Ascending aorta (tissue), 2 donors: ENCODE data around the gene JAM3. TPM values are rescaled to one million over a fixed set of nuclear protein-coding genes. Genes with fewer than 3 reads are reported as not detected.

Experiments used
- DNase-seq, 2 donors: peaks; one replicate each; pipeline ENCODE4 v3.0.0-alpha.2; 2019; ENCODE audit warnings: low spot score in 2 of 2
- H3K27ac ChIP-seq, 2 donors: fragments of 200-600 bp; sonication (generic); one replicate each; pipeline ENCODE4 v1.5.1; 2016 to 2017; ENCODE audit warnings: mild to moderate bottlenecking in 1 of 2
- H3K27me3 ChIP-seq: fragments of 200-600 bp; sonication (generic); one replicate; pipeline ENCODE4 v1.5.1; 2017
- H3K36me3 ChIP-seq, 2 donors: fragments of 200-600 bp; sonication (generic); one replicate each; pipeline ENCODE4 v1.5.1; 2016
- H3K4me1 ChIP-seq, 2 donors: fragments of 200-600 bp; sonication (generic); one replicate each; pipeline ENCODE4 v1.5.1; 2016 to 2017; ENCODE audit warnings: mild to moderate bottlenecking in 1 of 2
- H3K4me3 ChIP-seq, 2 donors: fragments of 200-600 bp; sonication (generic); one replicate each; pipeline ENCODE4 v1.5.1; 2016 to 2017; ENCODE audit warnings: mild to moderate bottlenecking in 1 of 2
- H3K9me3 ChIP-seq, 2 donors: fragments of 200-600 bp; sonication (generic); one replicate each; pipeline ENCODE4 v1.5.1; 2016
- intact Hi-C: fragments of 100-400 bp; cut with DNase I; formaldehyde crosslinking; loops from one replicate; pipeline ENCODE4 v1.15.1; 2023
- total RNA-seq: library from RNA; depleted of rRNA; stranded (reverse); fragments of >200 nt; gene quantifications from one replicate; pipeline ENCODE4 v1.1.0, GENCODE V29; 2016
- TF ChIP-seq, protein P1 (sequence below), 3 experiments: fragments of 200-600 bp in 2 of 3; fragments of 450-650 bp in 1 of 3; sonication (generic) in 2 of 3; IDR thresholded peaks; one replicate each; pipeline ENCODE4 v1.5.1; 2016 to 2019; ENCODE audit warnings: antibody characterized with exemption in 3 of 3, mild to moderate bottlenecking in 1 of 3, moderate library complexity in 1 of 3

Gene JAM3
- total RNA-seq, 1 donor from 2014 or later = 59.8 TPM

DNA sequence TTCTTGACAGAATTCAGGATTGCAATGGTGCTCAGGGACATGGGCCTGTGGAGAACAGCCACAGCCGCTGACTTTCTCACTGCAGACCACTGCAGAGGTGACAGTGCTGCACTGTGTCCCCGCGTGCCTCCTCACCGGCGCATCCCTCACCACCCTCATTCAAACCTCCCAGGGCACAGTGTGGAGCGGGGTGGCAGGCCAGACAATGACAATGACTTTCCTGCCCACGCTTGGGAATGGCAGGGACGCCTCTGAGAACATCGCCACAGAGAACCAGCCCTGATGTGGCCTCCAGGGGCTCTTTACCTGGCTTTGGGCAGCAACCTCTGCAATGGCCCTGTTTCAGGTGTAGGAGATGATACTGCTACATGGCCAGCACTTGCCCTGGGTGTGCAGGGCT, 89.2 kb downstream of the JAM3 start:
- TF ChIP-seq, protein P1, sequence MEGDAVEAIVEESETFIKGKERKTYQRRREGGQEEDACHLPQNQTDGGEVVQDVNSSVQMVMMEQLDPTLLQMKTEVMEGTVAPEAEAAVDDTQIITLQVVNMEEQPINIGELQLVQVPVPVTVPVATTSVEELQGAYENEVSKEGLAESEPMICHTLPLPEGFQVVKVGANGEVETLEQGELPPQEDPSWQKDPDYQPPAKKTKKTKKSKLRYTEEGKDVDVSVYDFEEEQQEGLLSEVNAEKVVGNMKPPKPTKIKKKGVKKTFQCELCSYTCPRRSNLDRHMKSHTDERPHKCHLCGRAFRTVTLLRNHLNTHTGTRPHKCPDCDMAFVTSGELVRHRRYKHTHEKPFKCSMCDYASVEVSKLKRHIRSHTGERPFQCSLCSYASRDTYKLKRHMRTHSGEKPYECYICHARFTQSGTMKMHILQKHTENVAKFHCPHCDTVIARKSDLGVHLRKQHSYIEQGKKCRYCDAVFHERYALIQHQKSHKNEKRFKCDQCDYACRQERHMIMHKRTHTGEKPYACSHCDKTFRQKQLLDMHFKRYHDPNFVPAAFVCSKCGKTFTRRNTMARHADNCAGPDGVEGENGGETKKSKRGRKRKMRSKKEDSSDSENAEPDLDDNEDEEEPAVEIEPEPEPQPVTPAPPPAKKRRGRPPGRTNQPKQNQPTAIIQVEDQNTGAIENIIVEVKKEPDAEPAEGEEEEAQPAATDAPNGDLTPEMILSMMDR (IDR thresholded peaks at IDR 0.05) = no peak
- no peak overlapping the region for H3K27ac ChIP-seq
- DNase-seq = no peak
- H3K4me3 ChIP-seq = no peak overlapping the region
- H3K9me3 ChIP-seq = no peaks in the 10 kb centered on the region
- H3K36me3 ChIP-seq = peaks cover 47 to 50% of the 10 kb centered on the region in 2 donors
- no peaks in the 10 kb centered on the region for H3K4me1 ChIP-seq
- H3K27me3 ChIP-seq = no peaks in the 10 kb centered on the region
- intact Hi-C loops = no loop called here

DNA sequence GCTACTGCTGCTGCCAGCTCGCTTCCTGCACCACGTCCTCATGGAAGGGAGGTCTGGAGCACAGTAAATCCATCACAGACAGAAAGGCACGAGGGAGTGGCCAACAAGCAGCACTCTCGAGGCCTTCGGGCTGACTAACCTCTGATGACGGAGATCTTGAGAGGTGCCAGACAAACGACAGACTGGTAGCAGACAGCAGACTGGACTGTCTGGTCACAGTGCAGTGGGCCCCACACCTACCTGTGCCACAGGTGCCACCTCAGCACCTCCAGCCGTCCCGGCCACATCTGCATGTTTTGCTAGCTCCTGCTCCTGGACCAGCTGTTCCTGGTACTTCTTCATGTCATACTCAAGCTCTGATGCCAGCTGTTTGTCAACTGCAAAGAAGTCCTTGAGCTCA, 90.8 kb downstream of the JAM3 start:
- TF ChIP-seq, protein P1 (IDR thresholded peaks at IDR 0.05) = no peak
- no peak for DNase-seq
- H3K36me3 ChIP-seq = peaks cover 37 to 39% of the 10 kb centered on the region in 2 donors

GRCh38 chr11:134164490-134165370, 95.9 kb downstream of the JAM3 start:
- no peaks in the 10 kb centered on the region for H3K9me3 ChIP-seq
- TF ChIP-seq, protein P1 (IDR thresholded peaks at IDR 0.05) = no peak
- no peak overlapping the region for H3K4me3 ChIP-seq
- no peaks in the 10 kb centered on the region for H3K27me3 ChIP-seq
- intact Hi-C loops = no loop called here
- no peaks in the 10 kb centered on the region for H3K4me1 ChIP-seq
- peaks cover 27 to 36% of the 10 kb centered on the region in 2 donors for H3K36me3 ChIP-seq
- H3K27ac ChIP-seq = no peak overlapping the region
- DNase-seq = no peak

More for the DNA sequence above, 90.8 kb downstream of the JAM3 start:
- intact Hi-C loops = no loop called here
- no peaks in the 10 kb centered on the region for H3K4me1 ChIP-seq
- no peaks in the 10 kb centered on the region for H3K27me3 ChIP-seq
- no peaks in the 10 kb centered on the region for H3K9me3 ChIP-seq
- H3K4me3 ChIP-seq = no peak overlapping the region
- no peak overlapping the region for H3K27ac ChIP-seq

DNA sequence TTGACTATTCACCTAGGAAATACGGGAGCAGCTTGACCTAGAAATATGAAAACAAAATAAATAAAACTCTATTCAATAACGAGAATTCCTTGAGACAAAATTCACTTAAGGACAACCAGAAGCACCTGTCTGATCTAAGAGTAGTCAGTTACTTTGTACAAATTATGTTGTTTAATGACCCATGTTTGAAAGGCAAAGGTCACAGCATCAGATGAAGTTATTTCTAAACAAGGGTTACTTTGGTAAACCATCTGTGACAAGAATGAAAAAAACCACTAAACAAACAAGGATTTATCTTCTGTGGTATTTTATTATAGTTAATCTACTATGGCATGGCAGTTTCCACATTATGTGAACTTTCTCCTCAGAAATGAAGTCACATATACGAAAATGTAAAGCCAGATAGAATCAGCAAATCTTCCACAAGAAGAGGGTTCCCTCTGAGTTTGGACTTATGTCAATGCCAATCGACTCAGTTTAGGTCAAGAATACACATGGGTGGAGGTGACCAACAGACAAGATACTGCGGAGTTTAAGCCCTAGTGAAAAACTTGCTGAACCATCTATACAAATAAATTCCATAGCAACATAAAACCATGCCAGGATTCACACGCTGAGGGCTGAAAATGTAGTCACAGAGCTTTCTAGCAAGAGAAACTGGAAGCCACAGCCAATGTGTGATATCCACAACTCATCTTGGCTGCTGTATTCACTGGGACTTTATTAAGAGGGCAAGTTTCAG, 101.5 kb downstream of the JAM3 start:
- TF ChIP-seq, protein P1 (IDR thresholded peaks at IDR 0.05) = no peak
- DNase-seq = no peak
- Histone ChIP-seq H3K36me3 (peaks cover 11 to 23% of the 10 kb centered on the region in 2 donors), H3K4me3 (no peak overlapping the region), H3K27me3 (no peaks in the 10 kb centered on the region), H3K4me1 (no peaks in the 10 kb centered on the region), H3K27ac (no peak overlapping the region), H3K9me3 (no peaks in the 10 kb centered on the region)
- intact Hi-C loops = no loop called here

DNA sequence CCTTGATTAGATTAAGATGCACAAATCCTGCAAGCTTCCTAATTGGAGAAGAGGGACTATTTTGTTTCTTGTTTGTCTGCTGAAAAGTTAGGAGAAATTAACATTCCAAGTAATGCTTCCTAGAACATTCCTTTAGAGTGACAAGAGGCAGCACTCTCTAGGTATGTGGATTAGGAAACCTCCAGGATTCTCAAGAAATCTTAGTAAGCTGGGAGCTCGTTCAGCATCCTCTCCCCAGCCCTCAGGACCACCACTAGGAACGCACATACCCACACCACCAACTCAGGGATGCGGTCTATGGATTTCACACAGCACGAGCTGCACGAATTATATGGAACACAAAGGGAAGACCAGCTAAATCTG, 102.0 kb downstream of the JAM3 start:
- DNase-seq = no peak
- TF ChIP-seq, protein P1 (IDR thresholded peaks at IDR 0.05) = no peak
- intact Hi-C loops = no loop called here
- H3K4me1 ChIP-seq = no peaks in the 10 kb centered on the region
- no peaks in the 10 kb centered on the region for H3K27me3 ChIP-seq
- H3K9me3 ChIP-seq = no peaks in the 10 kb centered on the region
- peaks cover 11 to 25% of the 10 kb centered on the region in 2 donors for H3K36me3 ChIP-seq
- no peak overlapping the region for H3K27ac ChIP-seq
- H3K4me3 ChIP-seq = no peak overlapping the region
